IMR-90 (cell line): Measurements from ENCODE around the gene FBXL13. TPM values are rescaled to one million over a fixed set of nuclear protein-coding genes. Genes with fewer than 3 reads are reported as not detected.
A peak's percentile ranks its signal among the peaks of the same experiment; 100 is the strongest.

ENCODE experiments used
- ATAC-seq: fragments of 200-7000 bp; cut with Tn5 transposase; 2 replicates; pipeline ENCODE4 v1.9.1; 2020; ENCODE audit warnings: low read depth, mild to moderate bottlenecking, moderate library complexity
- BruUV-seq: library from RNA; stranded (reverse); fragments of 400-500 nt; replicated peaks from 2 replicates; lab custom pipeline; 2021; lab: Mats Ljungman, UMichigan
- CTCF ChIA-PET: fragments of 300-600 bp; formaldehyde crosslinking; extraction: SDS; loops from one replicate; lab custom pipeline; 2021; ENCODE audit warnings: antibody characterized with exemption; lab: Yijun Ruan, JAX
- POLR2A ChIA-PET: fragments of 300-600 bp; sonication (Branson Sonifier 250); formaldehyde crosslinking; loops from one replicate; lab custom pipeline; 2022; ENCODE audit warnings: antibody characterized with exemption; ENCODE audit not compliant: unreplicated experiment; lab: Charles Lee
- DNase-seq: peaks from one replicate; pipeline ENCODE4 v3.0.0; 2013
- H2AFZ ChIP-seq: replicated peaks from 2 replicates; pipeline ENCODE3; 2013; ENCODE audit warnings: low read length, mild to moderate bottlenecking; ENCODE audit not compliant: poor library complexity
- H2AK5ac ChIP-seq: 2 replicates; pipeline ENCODE4 v1.6.1; 2013; ENCODE audit warnings: low read depth, low read length, inconsistent platforms
- H2AK9ac ChIP-seq: replicated peaks from 2 replicates; pipeline ENCODE3; 2013; ENCODE audit warnings: mild to moderate bottlenecking, low read depth, low read length, moderate library complexity; ENCODE audit not compliant: poor library complexity
- H2BK120ac ChIP-seq: 2 replicates; pipeline ENCODE4 v1.6.1; 2013; ENCODE audit warnings: low read depth, low read length, inconsistent platforms
- H2BK15ac ChIP-seq: 3 replicates; pipeline ENCODE4 v1.6.1; 2013; ENCODE audit warnings: low read depth, low read length, inconsistent platforms
- H2BK20ac ChIP-seq: 2 replicates; pipeline ENCODE4 v1.6.1; 2013; ENCODE audit warnings: low read depth, mild to moderate bottlenecking, inconsistent platforms, low read length, moderate library complexity
- H2BK5ac ChIP-seq: 2 replicates; pipeline ENCODE4 v1.6.1; 2013; ENCODE audit warnings: mild to moderate bottlenecking, low read depth, low read length, inconsistent platforms; ENCODE audit not compliant: poor library complexity, severe bottlenecking
- H3K14ac ChIP-seq: replicated peaks from 2 replicates; pipeline ENCODE4 v1.6.1; 2013; ENCODE audit warnings: low read depth, low read length, inconsistent platforms
- H3K18ac ChIP-seq: 2 replicates; pipeline ENCODE4 v1.6.1; 2013; ENCODE audit warnings: low read depth, low read length, control low read depth
- H3K23ac ChIP-seq: 2 replicates; pipeline ENCODE4 v1.6.1; 2013; ENCODE audit warnings: low read depth, low read length, inconsistent platforms
- H3K27ac ChIP-seq: 2 replicates; pipeline ENCODE4 v1.5.1; 2013; ENCODE audit warnings: mild to moderate bottlenecking, control low read depth, low read length; ENCODE audit not compliant: insufficient read depth
- H3K27me3 ChIP-seq: 2 replicates; pipeline ENCODE4 v1.6.1; 2013; ENCODE audit warnings: low read length; ENCODE audit not compliant: control insufficient read depth, insufficient read depth
- H3K36me3 ChIP-seq: 2 replicates; pipeline ENCODE4 v1.6.1; 2013; ENCODE audit warnings: low read length, mixed read lengths; ENCODE audit not compliant: control insufficient read depth, insufficient read depth
- H3K4ac ChIP-seq: 2 replicates; pipeline ENCODE4 v1.6.1; 2013; ENCODE audit warnings: low read depth, low read length, inconsistent platforms
- H3K4me1 ChIP-seq: 2 replicates; pipeline ENCODE4 v1.6.1; 2013; ENCODE audit warnings: low read length, mixed read lengths; ENCODE audit not compliant: control insufficient read depth, insufficient read depth
- H3K4me2 ChIP-seq: 2 replicates; pipeline ENCODE4 v1.6.1; 2013; ENCODE audit warnings: low read depth, mild to moderate bottlenecking, control low read depth, low read length, moderate library complexity
- H3K4me3 ChIP-seq: 2 replicates; pipeline ENCODE4 v1.5.1; 2013; ENCODE audit warnings: low read depth, mild to moderate bottlenecking, control low read depth, low read length, moderate library complexity; ENCODE audit not compliant: insufficient read depth
- H3K56ac ChIP-seq: 2 replicates; pipeline ENCODE4 v1.6.1; 2013; ENCODE audit warnings: low read length, inconsistent platforms; ENCODE audit not compliant: insufficient read depth; ENCODE audit errors: extremely low read depth
- H3K79me1 ChIP-seq, 2 experiments: 2 replicates each; pipeline ENCODE4 v1.6.1; 2013; ENCODE audit warnings: low read length in 2 of 2, inconsistent platforms in 1 of 2, low read depth in 1 of 2
- H3K9ac ChIP-seq: 2 replicates; pipeline ENCODE4 v1.6.1; 2013; ENCODE audit warnings: low read depth, low read length, control low read depth
- H3K9me1 ChIP-seq: 2 replicates; pipeline ENCODE4 v1.6.1; 2013; ENCODE audit warnings: low read length, inconsistent platforms; ENCODE audit not compliant: insufficient read depth
- H3K9me3 ChIP-seq: 2 replicates; pipeline ENCODE4 v1.6.1; 2013; ENCODE audit warnings: low read length; ENCODE audit not compliant: control insufficient read depth, insufficient read depth
- H4K20me1 ChIP-seq: 2 replicates; pipeline ENCODE4 v1.6.1; 2013; ENCODE audit warnings: low read length, inconsistent platforms; ENCODE audit not compliant: insufficient read depth
- H4K5ac ChIP-seq: 2 replicates; pipeline ENCODE4 v1.6.1; 2013; ENCODE audit warnings: mild to moderate bottlenecking, low read depth, low read length, control low read depth
- H4K8ac ChIP-seq, 2 experiments: 2 replicates each; pipeline ENCODE4 v1.6.1; 2013; ENCODE audit warnings: low read depth in 2 of 2, low read length in 2 of 2, control low read depth in 1 of 2, inconsistent platforms in 1 of 2
- H4K91ac ChIP-seq: 2 replicates; pipeline ENCODE4 v1.6.1; 2013; ENCODE audit warnings: low read depth, low read length, inconsistent platforms; ENCODE audit not compliant: insufficient read depth
- CEBPB ChIP-seq: IDR thresholded peaks from 2 replicates; pipeline ENCODE4 v1.6.1; 2012; ENCODE audit warnings: low read depth, low read length, improper control_type of control experiment
- CHD1 ChIP-seq: IDR thresholded peaks from 2 replicates; pipeline ENCODE4 v1.6.1; 2012; ENCODE audit warnings: low read depth, low read length, improper control_type of control experiment
- CTCF ChIP-seq: conservative IDR thresholded peaks from 2 replicates; pipeline ENCODE4 v1.5.1; 2012; ENCODE audit warnings: mild to moderate bottlenecking, low read depth, low read length, improper control_type of control experiment
- FOS ChIP-seq: fragments of 150-350 bp; IDR thresholded peaks from 2 replicates; pipeline ENCODE4 v1.6.1; 2016; ENCODE audit warnings: low read depth, low read length
- MAFK ChIP-seq: IDR thresholded peaks from 2 replicates; pipeline ENCODE4 v1.6.1; 2012; ENCODE audit warnings: low read depth, low read length, improper control_type of control experiment
- MAZ ChIP-seq: IDR thresholded peaks from 2 replicates; pipeline ENCODE4 v1.6.1; 2012; ENCODE audit warnings: low read depth, mild to moderate bottlenecking, low read length, improper control_type of control experiment, moderate library complexity, borderline replicate concordance
- NFE2L2 ChIP-seq: fragments of 150-350 bp; IDR thresholded peaks from 2 replicates; pipeline ENCODE4 v1.6.1; 2016; ENCODE audit warnings: low read depth, mild to moderate bottlenecking, low read length
- POLR2A ChIP-seq: IDR thresholded peaks from 2 replicates; pipeline ENCODE4 v1.6.1; 2012; ENCODE audit warnings: mild to moderate bottlenecking, low read depth, low read length
- RCOR1 ChIP-seq: IDR thresholded peaks from 2 replicates; pipeline ENCODE4 v1.6.1; 2012; ENCODE audit warnings: mild to moderate bottlenecking, low read length, improper control_type of control experiment; ENCODE audit not compliant: insufficient replicate concordance
- SMC3 ChIP-seq: fragments of 150-350 bp; IDR thresholded peaks from 2 replicates; pipeline ENCODE4 v1.6.1; 2016; ENCODE audit warnings: low read depth, mild to moderate bottlenecking, antibody characterized with exemption, low read length, moderate library complexity
- USF2 ChIP-seq: fragments of 150-350 bp; IDR thresholded peaks from 2 replicates; pipeline ENCODE4 v1.6.1; 2017; ENCODE audit warnings: mild to moderate bottlenecking, antibody characterized with exemption, low read length, low read depth
- WGBS, 2 experiments: methylation state at CpG; one replicate each; pipeline versions ENCODE4 v1.1.5 to v1.1.7; 2013; ENCODE audit warnings: missing lambda C conversion rate in 2 of 2; ENCODE audit not compliant: insufficient read length in 1 of 2; ENCODE audit errors: extremely low coverage in 2 of 2; 5-methylcytosine and 5-hydroxymethylcytosine counted together
- dilution Hi-C: fragments of 300-500 bp; cut with HindIII; formaldehyde crosslinking; loops from one replicate; pipeline ENCODE4 v1.14.3; 2018; ENCODE audit warnings: low sequenced_read_pairs; ENCODE audit not compliant: unreplicated experiment
- in situ Hi-C: fragments of 300-500 bp; cut with MboI; formaldehyde crosslinking; loops from 3 replicates; pipeline ENCODE4 v1.14.3; 2019; ENCODE audit warnings: low sequenced_read_pairs, inconsistent platforms, mixed read lengths
- intact Hi-C: fragments of 100-400 bp; cut with micrococcal nuclease; formaldehyde crosslinking; loops from 2 replicates; pipeline ENCODE4 v1.10.0; 2022
- polyA plus RNA-seq, 3 experiments: library from polyadenylated mRNA; depleted of rRNA; stranded (reverse); fragments of >200 nt; gene quantifications; 2 replicates each; pipeline ENCODE4 v1.2.3, GENCODE V29; 2012; ENCODE audit warnings: low replicate concordance in 1 of 3
- total RNA-seq: library from RNA; depleted of rRNA; stranded (reverse); fragments of >200 nt; gene quantifications from 2 replicates; pipeline ENCODE4 v1.2.3, GENCODE V29; 2012
- TF ChIP-seq, protein P1 (sequence below): fragments of 150-350 bp; IDR thresholded peaks from 2 replicates; pipeline ENCODE4 v1.6.1; 2016; ENCODE audit warnings: low read depth, mild to moderate bottlenecking, low read length, moderate library complexity, borderline replicate concordance

Gene FBXL13
- total and polyA plus RNA-seq, 2 of the 4 experiments (the other 2 are of a cell fraction): 0.24 to 0.36 TPM

GRCh38 chr7:102934701-102935100 is 139.9 kb downstream of the FBXL13 start:
- no peak for TF ChIP-seq CEBPB
- TF ChIP-seq, protein P1, sequence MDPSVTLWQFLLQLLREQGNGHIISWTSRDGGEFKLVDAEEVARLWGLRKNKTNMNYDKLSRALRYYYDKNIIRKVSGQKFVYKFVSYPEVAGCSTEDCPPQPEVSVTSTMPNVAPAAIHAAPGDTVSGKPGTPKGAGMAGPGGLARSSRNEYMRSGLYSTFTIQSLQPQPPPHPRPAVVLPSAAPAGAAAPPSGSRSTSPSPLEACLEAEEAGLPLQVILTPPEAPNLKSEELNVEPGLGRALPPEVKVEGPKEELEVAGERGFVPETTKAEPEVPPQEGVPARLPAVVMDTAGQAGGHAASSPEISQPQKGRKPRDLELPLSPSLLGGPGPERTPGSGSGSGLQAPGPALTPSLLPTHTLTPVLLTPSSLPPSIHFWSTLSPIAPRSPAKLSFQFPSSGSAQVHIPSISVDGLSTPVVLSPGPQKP: no peak
- TF ChIP-seq SMC3: no peak
- no peak for TF ChIP-seq POLR2A
- TF ChIP-seq CHD1: no peak
- TF ChIP-seq USF2: no peak
- no peak for TF ChIP-seq MAZ
- no peak for TF ChIP-seq MAFK
- TF ChIP-seq RCOR1: no peak
- TF ChIP-seq NFE2L2: no peak
- TF ChIP-seq FOS: no peak
- no peak for TF ChIP-seq CTCF
- H3K4me2 ChIP-seq: peak overlapping the region; percentile 70; the same call in 1 of the 2 replicates
- H2BK15ac ChIP-seq: peak overlapping the region; percentile 2; the same call in 1 of the 3 replicates
- H3K18ac ChIP-seq: peak overlapping the region; percentile 50; the same call in 1 of the 2 replicates
- peak overlapping the region; percentile 51 for H2BK20ac ChIP-seq
- H3K79me1 ChIP-seq: peaks cover 22 to 61% of the 10 kb centered on the region in 2 experiments
- H2AK9ac ChIP-seq: no peak overlapping the region
- H3K4me1 ChIP-seq: peaks cover 24% of the 10 kb centered on the region
- ATAC-seq (no peak), DNase-seq (no peak)
- H3K4ac ChIP-seq: peak overlapping the region; percentile 28; the same call in 1 of the 2 replicates
- no CpG with 5 or more reads among the region's 3 CpGs for WGBS, 2 experiments
- peak overlapping the region; percentile 27 to 50; a peak in 3 of 4 replicates for H4K8ac ChIP-seq
- peak overlapping the region; percentile 62; the same call in 1 of the 2 replicates for H2BK120ac ChIP-seq
- H3K56ac ChIP-seq: no peak overlapping the region
- H3K9me3 ChIP-seq: no peaks in the 10 kb centered on the region
- H4K91ac ChIP-seq: no peak overlapping the region; the same call in 1 of the 2 replicates
- CTCF ChIA-PET: no interaction called here
- peak overlapping the region; percentile 4 for H2BK5ac ChIP-seq
- no peak overlapping the region for H3K4me3 ChIP-seq
- in situ Hi-C loops (no loop called here), dilution Hi-C loops (no loop called here), intact Hi-C loops (no loop called here)
- H3K27me3 ChIP-seq: no peaks in the 10 kb centered on the region
- H2AK5ac ChIP-seq: peak overlapping the region; percentile 49; the same call in 1 of the 2 replicates
- H3K14ac ChIP-seq: peak overlapping the region; percentile 40; the same call in 1 of the 2 replicates
- no peak overlapping the region for H2AFZ ChIP-seq
- no TSS peak for BruUV-seq
- H3K9me1 ChIP-seq: peaks cover 31% of the 10 kb centered on the region
- peak overlapping the region; percentile 47 for H4K5ac ChIP-seq
- H3K36me3 ChIP-seq: peaks cover 13% of the 10 kb centered on the region
- H3K23ac ChIP-seq: 0 out of 2 replicates have a peak overlapping the region, but pooled peaks have one; percentile 0
- H4K20me1 ChIP-seq: no peaks in the 10 kb centered on the region
- no peak overlapping the region for H3K27ac ChIP-seq
- no peak overlapping the region for H3K9ac ChIP-seq
- POLR2A ChIA-PET: no interaction called here
